GM19240 (cell line): ENCODE measurements around the gene MYEOV.

ENCODE experiments used
- DNase-seq: peaks from one replicate; pipeline ENCODE4 v3.0.0; 2011; ENCODE audit warnings: low spot score; ENCODE audit not compliant: insufficient read length

MYEOV gene

GRCh38 chr11:69301081-69301454 lies 7.1 kb downstream of the MYEOV start:
- no peak for DNase-seq

GRCh38 chr11:69301455-69302401 lies 7.8 kb downstream of the MYEOV start:
- no peak for DNase-seq

GRCh38 chr11:69302447-69303020 lies 8.6 kb downstream of the MYEOV start:
- DNase-seq = no peak

- no peak for DNase-seq
Measured at GRCh38 chr11:69303427-69303826, 9.5 kb downstream of the MYEOV start.

GRCh38 chr11:69304258-69304657 lies 10.3 kb downstream of the MYEOV start:
- no peak for DNase-seq

- DNase-seq = no peak
Measured at GRCh38 chr11:69304686-69305085, 10.7 kb downstream of the MYEOV start.

GRCh38 chr11:69305885-69306540 lies 12.1 kb downstream of the MYEOV start:
- DNase-seq = no peak

GRCh38 chr11:69306821-69307220 lies 12.9 kb downstream of the MYEOV start:
- DNase-seq = no peak

GRCh38 chr11:69307421-69307820 lies 13.5 kb downstream of the MYEOV start:
- no peak for DNase-seq

- DNase-seq = no peak
Measured at GRCh38 chr11:69307871-69308431, 14.0 kb downstream of the MYEOV start.

- no peak for DNase-seq
Measured at GRCh38 chr11:69308491-69308911, 14.5 kb downstream of the MYEOV start.

- DNase-seq = no peak
Measured at GRCh38 chr11:69308936-69309615, 15.1 kb downstream of the MYEOV start.

- DNase-seq = no peak
Measured at GRCh38 chr11:69309631-69310280, 15.8 kb downstream of the MYEOV start.

- DNase-seq = no peak
Measured at GRCh38 chr11:69310351-69310750, 16.4 kb downstream of the MYEOV start.

GRCh38 chr11:69310934-69311766 lies 17.2 kb downstream of the MYEOV start:
- DNase-seq = no peak

GRCh38 chr11:69311767-69312385 lies 17.9 kb downstream of the MYEOV start:
- DNase-seq = no peak

GRCh38 chr11:69312453-69313404 lies 18.8 kb downstream of the MYEOV start:
- DNase-seq = no peak

GRCh38 chr11:69313992-69314391 lies 20.0 kb downstream of the MYEOV start:
- no peak for DNase-seq
